Lung (tissue), 12 donors: Measurements from ENCODE around the gene DOCK11. TPM values are rescaled to one million over a fixed set of nuclear protein-coding genes. Genes with fewer than 3 reads are reported as not detected.
A peak's percentile ranks its signal among the peaks of the same experiment; 100 is the strongest.

Experiments used
- ATAC-seq: fragments of 200-7000 bp; cut with Tn5 transposase; one replicate; pipeline ENCODE4 v1.9.1; 2020; ENCODE audit warnings: moderate number of reproducible peaks; ENCODE audit not compliant: insufficient read depth, low FRiP score
- DNase-seq, 3 donors: peaks; one replicate each; pipeline ENCODE4 v3.0.0-alpha.2; 2013 to 2017
- H3K27ac ChIP-seq, 2 donors: one replicate each; pipeline ENCODE4 v1.5.1; 2013; ENCODE audit warnings: mild to moderate bottlenecking in 2 of 2, moderate library complexity in 2 of 2, control low read depth in 1 of 2, inconsistent platforms in 1 of 2, low read depth in 1 of 2, low read length in 1 of 2
- H3K27me3 ChIP-seq, 3 donors: one replicate each; pipeline ENCODE4 v1.5.1; 2013; ENCODE audit warnings: low read length in 2 of 3; ENCODE audit not compliant: control insufficient read depth in 3 of 3, insufficient read depth in 3 of 3
- H3K36me3 ChIP-seq, 4 donors: one replicate each; pipeline ENCODE4 v1.5.1; 2013; ENCODE audit warnings: low read length in 4 of 4, mild to moderate bottlenecking in 1 of 4, moderate library complexity in 1 of 4; ENCODE audit not compliant: control insufficient read depth in 4 of 4, insufficient read depth in 4 of 4
- H3K4me1 ChIP-seq, 5 donors: one replicate each; pipeline ENCODE4 v1.5.1; 2013; ENCODE audit warnings: low read length in 5 of 5, mild to moderate bottlenecking in 2 of 5, moderate library complexity in 1 of 5; ENCODE audit not compliant: control insufficient read depth in 5 of 5, insufficient read depth in 5 of 5
- H3K4me3 ChIP-seq: one replicate; pipeline ENCODE4 v1.5.1; 2013; ENCODE audit warnings: mild to moderate bottlenecking, control low read depth, moderate library complexity
- H3K9ac ChIP-seq, 2 donors: one replicate each; pipeline ENCODE4 v1.5.1; 2013; ENCODE audit warnings: low read length in 2 of 2, control low read depth in 1 of 2; ENCODE audit not compliant: insufficient read depth in 1 of 2
- H3K9me3 ChIP-seq, 4 donors: one replicate each; pipeline ENCODE4 v1.5.1; 2013; ENCODE audit warnings: low read length in 3 of 4, mild to moderate bottlenecking in 1 of 4, moderate library complexity in 1 of 4; ENCODE audit not compliant: control insufficient read depth in 4 of 4, insufficient read depth in 3 of 4
- CTCF ChIP-seq: IDR thresholded peaks from 2 replicates; pipeline ENCODE4 v1.5.1; 2012; ENCODE audit warnings: mild to moderate bottlenecking; ENCODE audit errors: control extremely low read depth, extremely low read depth
- WGBS, 2 donors: extraction: QIAGEN DNeasy Blood & Tissue Kit; methylation state at CpG; one replicate each; pipeline ENCODE4 v1.1.7; 2013; 5-methylcytosine and 5-hydroxymethylcytosine counted together
- polyA plus RNA-seq, 2 donors: library from polyadenylated mRNA; stranded (reverse); fragments of 200-250 nt; gene quantifications; one replicate each; pipeline ENCODE4 v1.2.1, GENCODE V29; 2013
- total RNA-seq, 2 donors: library from RNA; depleted of rRNA in 1 of 2; stranded (reverse); fragments of >200 nt in 1 of 2; gene quantifications; one replicate each; pipeline ENCODE4 v1.2.1, GENCODE V29; 2014 to 2021
- donor health status: control.
- donor health status: control.
- donor health status: Bipolar disorder and iron deficiency.
- donor health status: healthy.
- donor health status: DM: yes; HTN: yes; CAD: no.

Gene DOCK11
- total and polyA plus RNA-seq, 4 donors: 16.0 to 32.0 (median 23.6) TPM

- H3K9ac ChIP-seq: no peak overlapping the region
- ATAC-seq: peak; percentile 22
- H3K4me3 ChIP-seq: peak overlapping the region; percentile 56
- peaks cover 0 to 15% (median 6%) of the 10 kb centered on the region in 5 donors for H3K4me1 ChIP-seq
- no peaks in the 10 kb centered on the region for H3K9me3 ChIP-seq
- H3K36me3 ChIP-seq: no peaks in the 10 kb centered on the region
- no peak for TF ChIP-seq CTCF
- WGBS, 2 donors: 1 to 34% methylated on average over 41 to 81 of the region's 81 CpGs
- H3K27ac ChIP-seq: peak overlapping the region; percentile 27 to 73
- DNase-seq: peak in 2 of 3 donors; percentile 19 to 38
- H3K27me3 ChIP-seq: no peaks in the 10 kb centered on the region
Observed at GRCh38 chrX:118495958-118496762, 545 bp downstream of the DOCK11 start.

GRCh38 chrX:118496763-118497079 is 1.1 kb downstream of the DOCK11 start:
- H3K27me3 ChIP-seq: no peaks in the 10 kb centered on the region
- H3K9me3 ChIP-seq: no peaks in the 10 kb centered on the region
- no peak for DNase-seq
- peak overlapping the region; percentile 56 for H3K4me3 ChIP-seq
- H3K4me1 ChIP-seq: peaks cover 0 to 15% (median 6%) of the 10 kb centered on the region in 5 donors
- H3K36me3 ChIP-seq: no peaks in the 10 kb centered on the region
- ATAC-seq: no peak
- no peak for TF ChIP-seq CTCF
- H3K27ac ChIP-seq: peak overlapping the region in 1 of 2 donors; percentile 15
- no peak overlapping the region for H3K9ac ChIP-seq
- 2 to 24% methylated on average over 13 of the region's 13 CpGs for WGBS, 2 donors

- Histone ChIP-seq H3K4me1 (peaks cover 0 to 15% (median 6%) of the 10 kb centered on the region in 5 donors), H3K4me3 (no peak overlapping the region), H3K9me3 (no peaks in the 10 kb centered on the region), H3K27me3 (no peaks in the 10 kb centered on the region), H3K9ac (no peak overlapping the region), H3K27ac (no peak overlapping the region), H3K36me3 (no peaks in the 10 kb centered on the region)
- no peak for TF ChIP-seq CTCF
- DNase-seq (peak in 2 of 3 donors; percentile 37 to 61), ATAC-seq (no peak)
- WGBS, 2 donors: 7 to 34% methylated on average over 7 of the region's 7 CpGs
Observed at GRCh38 chrX:118497180-118497818, 1.7 kb downstream of the DOCK11 start.
